CD14-positive monocyte (primary cell): Measurements from ENCODE around the gene ZNF385C. TPM values are rescaled to one million over a fixed set of nuclear protein-coding genes. Genes with fewer than 3 reads are reported as not detected.

Experiments
- DNase-seq, 3 donors: peaks; one replicate each; pipeline ENCODE4 v3.0.0-alpha.2; 2011 to 2022
- H2AFZ ChIP-seq: 2 replicates; pipeline ENCODE4 v1.6.0; 2012; ENCODE audit warnings: mild to moderate bottlenecking, low read depth, low read length, inconsistent platforms; ENCODE audit not compliant: insufficient read depth, poor library complexity, severe bottlenecking
- H3K27ac ChIP-seq, 2 donors: 1 replicate in 1 of 2; 2 replicates in 1 of 2; pipeline ENCODE4 v1.5.1; 2012 to 2013; ENCODE audit warnings: low read length in 2 of 2, control low read depth in 1 of 2, inconsistent platforms in 1 of 2, low read depth in 1 of 2, mild to moderate bottlenecking in 1 of 2
- H3K27me3 ChIP-seq, 2 donors: one replicate each; pipeline versions ENCODE4 v1.6.0 to v1.6.1; 2011 to 2013; ENCODE audit warnings: low read length in 2 of 2; ENCODE audit not compliant: control insufficient read depth in 2 of 2, insufficient read depth in 2 of 2
- H3K36me3 ChIP-seq, 2 donors: replicated peaks in 1 of 2; 1 replicate in 1 of 2; 2 replicates in 1 of 2; pipeline versions ENCODE4 v1.5.1 to v1.6.1; 2012 to 2013; ENCODE audit warnings: low read length in 2 of 2, control low read depth in 1 of 2, inconsistent platforms in 1 of 2, mild to moderate bottlenecking in 1 of 2; ENCODE audit not compliant: insufficient read depth in 2 of 2, control insufficient read depth in 1 of 2
- H3K4me1 ChIP-seq, 2 donors: 1 replicate in 1 of 2; 2 replicates in 1 of 2; pipeline versions ENCODE4 v1.5.1 to v1.6.1; 2012 to 2013; ENCODE audit warnings: low read length in 2 of 2, control low read depth in 1 of 2, inconsistent platforms in 1 of 2, mild to moderate bottlenecking in 1 of 2, moderate library complexity in 1 of 2; ENCODE audit not compliant: insufficient read depth in 2 of 2, control insufficient read depth in 1 of 2
- H3K4me2 ChIP-seq: replicated peaks from 2 replicates; pipeline ENCODE3; 2012; ENCODE audit warnings: low read length, moderate library complexity, mild to moderate bottlenecking; ENCODE audit not compliant: poor library complexity, severe bottlenecking; ENCODE audit errors: extremely low read depth
- H3K4me3 ChIP-seq, 3 experiments: fragments of 200-600 bp in 1 of 3; sonication (generic) in 1 of 3; replicated peaks in 1 of 3; 1 replicate in 2 of 3; 2 replicates in 1 of 3; pipeline ENCODE4 v1.5.1; 2011 to 2013; ENCODE audit warnings: low read length in 3 of 3, mild to moderate bottlenecking in 3 of 3, control low read depth in 2 of 3, low read depth in 2 of 3, inconsistent platforms in 1 of 3, moderate library complexity in 1 of 3
- H3K79me2 ChIP-seq: 2 replicates; pipeline ENCODE4 v1.6.0; 2012; ENCODE audit warnings: mild to moderate bottlenecking, control low read depth, inconsistent platforms, low read length, moderate library complexity; ENCODE audit not compliant: insufficient read depth
- H3K9ac ChIP-seq: 2 replicates; pipeline ENCODE4 v1.6.0; 2017; ENCODE audit warnings: low read length, mild to moderate bottlenecking; ENCODE audit not compliant: insufficient read depth, poor library complexity, severe bottlenecking
- H3K9me3 ChIP-seq, 2 donors: replicated peaks in 1 of 2; 1 replicate in 1 of 2; 2 replicates in 1 of 2; pipeline versions ENCODE4 v1.5.1 to v1.6.1; 2012 to 2013; ENCODE audit warnings: low read length in 2 of 2, control low read depth in 1 of 2; ENCODE audit not compliant: control insufficient read depth in 1 of 2, insufficient read depth in 1 of 2
- H4K20me1 ChIP-seq: 2 replicates; pipeline ENCODE4 v1.6.0; 2012; ENCODE audit warnings: mild to moderate bottlenecking, low read length, control low read depth, moderate library complexity; ENCODE audit not compliant: insufficient read depth
- H3K27ac Mint-ChIP-seq, 7 donors: one replicate each; pipeline ENCODE4 v1.8.0; 2020; ENCODE audit warnings: mild to moderate bottlenecking in 7 of 7, mixed read lengths in 7 of 7, moderate library complexity in 6 of 7, inconsistent platforms in 2 of 7
- H3K27me3 Mint-ChIP-seq, 3 donors: one replicate each; pipeline ENCODE4 v1.8.0; 2021 to 2022; ENCODE audit warnings: low read depth in 3 of 3, mild to moderate bottlenecking in 3 of 3, mixed read lengths in 3 of 3, moderate library complexity in 3 of 3, inconsistent platforms in 1 of 3
- H3K36me3 Mint-ChIP-seq, 2 donors: one replicate each; pipeline ENCODE4 v1.8.0; 2020; ENCODE audit warnings: mixed read lengths in 2 of 2, inconsistent platforms in 1 of 2, mild to moderate bottlenecking in 1 of 2
- H3K4me1 Mint-ChIP-seq: one replicate; pipeline ENCODE4 v1.8.0; 2020; ENCODE audit warnings: mild to moderate bottlenecking, mixed read lengths
- H3K4me3 Mint-ChIP-seq, 2 donors: one replicate each; pipeline ENCODE4 v1.8.0; 2020; ENCODE audit warnings: mild to moderate bottlenecking in 2 of 2, mixed read lengths in 2 of 2, moderate library complexity in 1 of 2
- H3K9me3 Mint-ChIP-seq, 7 donors: one replicate each; pipeline ENCODE4 v1.8.0; 2020 to 2022; ENCODE audit warnings: mixed read lengths in 7 of 7, mild to moderate bottlenecking in 6 of 7, moderate library complexity in 6 of 7, inconsistent platforms in 2 of 7
- WGBS: methylation state at CpG from one replicate; pipeline ENCODE4 v1.1.5; 2013; ENCODE audit warnings: missing lambda C conversion rate; ENCODE audit not compliant: insufficient coverage; 5-methylcytosine and 5-hydroxymethylcytosine counted together
- intact Hi-C, 2 donors: fragments of 100-400 bp; cut with micrococcal nuclease; formaldehyde crosslinking; loops; one replicate each; pipeline versions ENCODE4 v1.15.0 to v1.15.1; 2023
- polyA plus RNA-seq, 3 donors: library from polyadenylated mRNA; depleted of rRNA in 1 of 3; unstranded in 2 of 3; stranded (reverse) in 1 of 3; fragments of 300-500 nt in 2 of 3; fragments of >200 nt in 1 of 3; fragmentation: Illumina TruSeq in 2 of 3; gene quantifications; 1 replicate in 2 of 3; 2 replicates in 1 of 3; pipeline ENCODE4 v1.2.3, GENCODE V29; 2012 to 2021
- TF ChIP-seq, protein P1 (sequence below): fragments of 200-600 bp; IDR thresholded peaks from one replicate; pipeline ENCODE4 v1.8.0; 2022; ENCODE audit warnings: antibody characterized with exemption, mild to moderate bottlenecking

ZNF385C gene
- polyA plus RNA-seq, 3 donors = 0.09 to 0.55 TPM; not detected in 1

- intact Hi-C loops = loop anchor here in 1 of 2 donors (5.0 kb wide), 1 partner anchor 91 kb away; no protein-coding TSS in a partner anchor
- no peak for DNase-seq
- H3K4me3 ChIP-seq = no peak overlapping the region
- no peaks in the 10 kb centered on the region for H3K27me3 ChIP-seq
- H3K27ac Mint-ChIP-seq = peak overlapping the region in 1 of 7 donors; percentile 43
- H3K4me2 ChIP-seq = no peak overlapping the region
- H3K79me2 ChIP-seq = no peaks in the 10 kb centered on the region
- peaks cover 0 to 8% of the 10 kb centered on the region in 2 donors for H3K36me3 ChIP-seq
- no peak overlapping the region for H3K27ac ChIP-seq
- peaks cover 27% of the 10 kb centered on the region for H3K4me1 Mint-ChIP-seq
- no peaks in the 10 kb centered on the region for H4K20me1 ChIP-seq
- no peak overlapping the region for H3K9ac ChIP-seq
- WGBS = 89% methylated on average over 2 of the region's 2 CpGs
- no peak overlapping the region for H3K4me3 Mint-ChIP-seq
- H3K36me3 Mint-ChIP-seq = peaks cover 22 to 34% of the 10 kb centered on the region in 2 donors
- peaks cover 9 to 16% of the 10 kb centered on the region in 2 donors for H3K4me1 ChIP-seq
- H3K9me3 ChIP-seq = no peaks in the 10 kb centered on the region
- no peak overlapping the region for H2AFZ ChIP-seq
- no peaks in the 10 kb centered on the region for H3K9me3 Mint-ChIP-seq
- TF ChIP-seq, protein P1, sequence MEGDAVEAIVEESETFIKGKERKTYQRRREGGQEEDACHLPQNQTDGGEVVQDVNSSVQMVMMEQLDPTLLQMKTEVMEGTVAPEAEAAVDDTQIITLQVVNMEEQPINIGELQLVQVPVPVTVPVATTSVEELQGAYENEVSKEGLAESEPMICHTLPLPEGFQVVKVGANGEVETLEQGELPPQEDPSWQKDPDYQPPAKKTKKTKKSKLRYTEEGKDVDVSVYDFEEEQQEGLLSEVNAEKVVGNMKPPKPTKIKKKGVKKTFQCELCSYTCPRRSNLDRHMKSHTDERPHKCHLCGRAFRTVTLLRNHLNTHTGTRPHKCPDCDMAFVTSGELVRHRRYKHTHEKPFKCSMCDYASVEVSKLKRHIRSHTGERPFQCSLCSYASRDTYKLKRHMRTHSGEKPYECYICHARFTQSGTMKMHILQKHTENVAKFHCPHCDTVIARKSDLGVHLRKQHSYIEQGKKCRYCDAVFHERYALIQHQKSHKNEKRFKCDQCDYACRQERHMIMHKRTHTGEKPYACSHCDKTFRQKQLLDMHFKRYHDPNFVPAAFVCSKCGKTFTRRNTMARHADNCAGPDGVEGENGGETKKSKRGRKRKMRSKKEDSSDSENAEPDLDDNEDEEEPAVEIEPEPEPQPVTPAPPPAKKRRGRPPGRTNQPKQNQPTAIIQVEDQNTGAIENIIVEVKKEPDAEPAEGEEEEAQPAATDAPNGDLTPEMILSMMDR = peak; percentile 33
- no peaks in the 10 kb centered on the region for H3K27me3 Mint-ChIP-seq
Observed at GRCh38 chr17:42118545-42118944, 20.3 kb upstream of the ZNF385C start.

DNA sequence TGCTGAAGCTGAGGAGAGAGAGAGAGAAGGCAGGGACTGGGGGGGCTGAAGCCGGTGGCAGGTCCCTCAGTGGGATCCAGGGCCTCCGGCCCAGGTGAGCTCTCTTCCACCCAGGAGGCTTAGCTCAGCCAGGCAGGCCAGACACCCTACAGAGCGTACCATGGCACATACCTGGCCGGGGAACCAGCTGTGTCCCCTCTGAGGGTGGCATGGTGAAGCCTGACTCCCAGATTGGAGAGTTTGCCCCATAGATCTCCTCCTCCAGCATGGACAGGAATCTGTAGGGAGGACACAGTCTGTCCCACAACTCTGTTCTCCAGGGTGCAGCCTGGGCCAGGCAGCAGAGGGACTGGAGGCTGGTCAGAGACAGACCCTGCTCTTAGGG is 19.8 kb upstream of the ZNF385C start:
- H3K36me3 ChIP-seq = peaks cover 0 to 7% of the 10 kb centered on the region in 2 donors

More for the DNA sequence above, 19.8 kb upstream of the ZNF385C start:
- peaks cover 20 to 32% of the 10 kb centered on the region in 2 donors for H3K36me3 Mint-ChIP-seq
- Histone ChIP-seq H2AFZ (no peak overlapping the region), H3K4me2 (no peak overlapping the region), H3K9ac (no peak overlapping the region), H3K9me3 (no peaks in the 10 kb centered on the region), H4K20me1 (no peaks in the 10 kb centered on the region), H3K4me3 (no peak overlapping the region), H3K79me2 (no peaks in the 10 kb centered on the region), H3K27ac (no peak overlapping the region), H3K27me3 (no peaks in the 10 kb centered on the region), H3K4me1 (peaks cover 12 to 20% of the 10 kb centered on the region in 2 donors)
- peaks cover 27% of the 10 kb centered on the region for H3K4me1 Mint-ChIP-seq
- H3K9me3 Mint-ChIP-seq = no peaks in the 10 kb centered on the region
- peak overlapping the region in 1 of 7 donors; percentile 43 for H3K27ac Mint-ChIP-seq
- intact Hi-C loops = loop anchor here in 1 of 2 donors (5.0 kb wide), 1 partner anchor 91 kb away; no protein-coding TSS in a partner anchor
- TF ChIP-seq, protein P1 = no peak
- no peak overlapping the region for H3K4me3 Mint-ChIP-seq
- no peaks in the 10 kb centered on the region for H3K27me3 Mint-ChIP-seq
- WGBS = 100% methylated on average over 3 of the region's 4 CpGs
- DNase-seq = no peak
